Measurements from ENCODE around the gene N4BP2.

- TF ChIP-seq POLR2AphosphoS5 (IDR thresholded peaks at IDR 0.05; ENCODE audit: low read depth, low read length) (no peak), TAF1 (IDR thresholded peaks at IDR 0.05; ENCODE audit: borderline replicate concordance, low read depth, low read length) (no peak), POLR2A (IDR thresholded peaks at IDR 0.05; ENCODE audit: low read depth, low read length) (no peak)
Measured at GRCh38 chr4:40187386-40187906, 130.8 kb downstream of the N4BP2 start.

Measured in GM12892 (cell line).